Mammary epithelial cell (primary cell): ENCODE measurements around the gene HMG20B.

ENCODE experiments used
- EZH2 ChIP-seq: IDR thresholded peaks from 2 replicates; pipeline ENCODE4 v1.6.1; 2012; ENCODE audit warnings: low read length, inconsistent platforms, borderline replicate concordance
- TF ChIP-seq, protein P1 (sequence below), 2 donors: IDR thresholded peaks in 1 of 2; conservative IDR thresholded peaks in 1 of 2; 2 replicates each; pipeline ENCODE4 v1.5.1; 2011 to 2012; ENCODE audit warnings: inconsistent platforms in 2 of 2, low read length in 2 of 2, mild to moderate bottlenecking in 2 of 2, control low read depth in 1 of 2, low read depth in 1 of 2; ENCODE audit not compliant: insufficient read depth in 1 of 2; ENCODE audit errors: extremely low read depth in 1 of 2

DNA sequence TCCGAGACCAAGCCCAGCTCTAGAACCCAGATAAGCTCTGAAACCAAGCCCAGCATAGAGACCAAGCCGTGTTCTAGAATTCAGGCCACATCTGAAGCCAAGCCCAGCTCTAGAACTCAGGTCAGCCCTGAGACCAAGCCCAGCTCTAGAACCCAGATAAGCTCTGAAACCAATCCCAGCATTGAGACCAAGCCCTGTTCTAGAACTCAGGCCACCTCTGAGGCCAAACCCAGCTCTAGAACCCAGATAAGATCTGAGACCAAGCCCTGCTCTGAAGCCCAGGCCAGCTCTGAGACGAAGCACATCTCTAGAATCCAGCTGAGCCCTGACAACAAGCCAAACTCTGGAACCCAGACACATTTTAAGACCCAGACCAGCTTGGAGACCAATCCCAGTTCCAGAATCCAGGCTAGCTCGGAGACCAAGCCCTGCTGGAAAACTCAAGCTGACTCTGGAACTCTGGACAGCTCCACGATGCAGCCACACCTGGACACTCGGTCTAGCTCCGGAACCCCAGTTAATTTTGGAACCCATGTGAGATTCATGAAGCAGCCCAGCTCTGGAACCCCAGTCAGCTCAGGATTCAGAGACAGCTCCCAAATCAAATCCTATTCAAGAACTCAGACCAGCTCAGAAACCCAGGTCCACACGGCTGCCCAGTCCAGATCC lies 18.4 kb downstream of the HMG20B start:
- TF ChIP-seq, protein P1, sequence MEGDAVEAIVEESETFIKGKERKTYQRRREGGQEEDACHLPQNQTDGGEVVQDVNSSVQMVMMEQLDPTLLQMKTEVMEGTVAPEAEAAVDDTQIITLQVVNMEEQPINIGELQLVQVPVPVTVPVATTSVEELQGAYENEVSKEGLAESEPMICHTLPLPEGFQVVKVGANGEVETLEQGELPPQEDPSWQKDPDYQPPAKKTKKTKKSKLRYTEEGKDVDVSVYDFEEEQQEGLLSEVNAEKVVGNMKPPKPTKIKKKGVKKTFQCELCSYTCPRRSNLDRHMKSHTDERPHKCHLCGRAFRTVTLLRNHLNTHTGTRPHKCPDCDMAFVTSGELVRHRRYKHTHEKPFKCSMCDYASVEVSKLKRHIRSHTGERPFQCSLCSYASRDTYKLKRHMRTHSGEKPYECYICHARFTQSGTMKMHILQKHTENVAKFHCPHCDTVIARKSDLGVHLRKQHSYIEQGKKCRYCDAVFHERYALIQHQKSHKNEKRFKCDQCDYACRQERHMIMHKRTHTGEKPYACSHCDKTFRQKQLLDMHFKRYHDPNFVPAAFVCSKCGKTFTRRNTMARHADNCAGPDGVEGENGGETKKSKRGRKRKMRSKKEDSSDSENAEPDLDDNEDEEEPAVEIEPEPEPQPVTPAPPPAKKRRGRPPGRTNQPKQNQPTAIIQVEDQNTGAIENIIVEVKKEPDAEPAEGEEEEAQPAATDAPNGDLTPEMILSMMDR (conservative IDR thresholded peaks at IDR 0.05 in 1 of 2, IDR thresholded peaks at IDR 0.05 in 1 of 2; ENCODE audit: extremely low read depth in 1 of 2, insufficient read depth in 1 of 2, low read depth in 1 of 2, low read length in 2 of 2), result no peak
- no peak for TF ChIP-seq EZH2
